ENCODE data around the gene TMC6. TPM values are rescaled to one million over a fixed set of nuclear protein-coding genes. Genes with fewer than 3 reads are reported as not detected.

Gene TMC6
- total and polyA plus RNA-seq, 2 of the 13 experiments (the other 11 are each of a cell fraction or from before 2014, with no cell fraction given): 48.4 to 99.1 TPM

DNA sequence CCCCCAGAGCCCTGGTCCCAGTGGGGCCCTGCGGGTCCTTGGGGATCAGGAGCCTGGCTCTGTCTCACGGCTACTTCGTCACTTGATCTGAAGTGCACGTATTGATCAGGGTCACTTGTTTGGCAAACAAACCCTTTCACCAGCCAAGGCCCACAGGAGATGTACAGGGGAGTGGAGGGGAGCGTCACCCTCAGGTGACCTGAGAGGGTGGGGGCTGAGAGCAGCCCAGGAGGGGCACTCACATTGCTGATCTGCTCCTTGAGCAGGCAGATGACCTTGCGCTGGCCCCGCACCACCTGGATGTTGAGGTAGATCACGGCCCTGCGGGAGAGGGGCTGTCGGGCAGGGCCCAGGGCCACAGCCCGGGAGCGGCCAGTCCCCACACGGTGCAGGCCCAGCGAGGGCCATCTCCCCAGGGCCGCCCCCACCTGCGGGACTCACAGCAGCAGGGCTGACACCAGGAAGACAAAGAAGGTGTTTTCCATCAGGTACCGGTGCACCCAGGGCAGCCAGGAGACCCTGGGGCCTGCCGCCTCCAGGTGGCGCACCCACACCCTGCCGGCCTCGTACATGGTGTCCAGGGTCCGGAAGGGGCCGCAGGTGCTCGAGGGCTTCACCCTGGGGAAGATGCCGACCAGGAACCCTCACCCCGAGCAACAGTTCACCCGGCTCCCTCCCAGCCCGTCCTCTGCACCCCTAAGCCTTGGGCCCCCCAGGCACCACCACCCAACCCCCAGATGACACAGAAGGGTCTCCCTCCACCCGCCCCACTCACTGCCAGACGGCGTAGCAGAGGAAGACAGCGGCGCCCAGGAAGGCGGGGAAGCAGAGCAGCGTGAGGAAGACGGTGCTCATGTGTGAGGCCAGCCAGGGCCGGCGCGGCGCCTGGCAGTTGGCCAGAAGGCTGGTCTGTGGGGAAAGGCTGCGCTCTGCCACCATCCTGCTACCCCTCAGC is 11.3 kb downstream of the TMC6 start (continued):
- TF ChIP-seq ZNF564 (CRISPR knock-in tag; IDR thresholded peaks at IDR 0.05) (no peak), MBNL3 (CRISPR knock-in tag; conservative IDR thresholded peaks at IDR 0.05) (no peak), ZNF556 (CRISPR knock-in tag; IDR thresholded peaks at IDR 0.05; ENCODE audit: borderline replicate concordance) (peak; percentile 76; the same call in 1 of the 2 replicates), KLF9 (CRISPR knock-in tag; IDR thresholded peaks at IDR 0.05; ENCODE audit: low read depth) (no peak), ZNF431 (CRISPR knock-in tag; IDR thresholded peaks at IDR 0.05; ENCODE audit: borderline replicate concordance, low read depth) (no peak), CEBPG (CRISPR knock-in tag; IDR thresholded peaks at IDR 0.05) (no peak), NR2F2 (IDR thresholded peaks at IDR 0.05; ENCODE audit: borderline replicate concordance, low read depth) (no peak), KLF12 (CRISPR knock-in tag; IDR thresholded peaks at IDR 0.05; ENCODE audit: borderline replicate concordance) (no peak), SIN3A (IDR thresholded peaks at IDR 0.05; ENCODE audit: borderline replicate concordance, low read depth, low read length) (no peak), ZBTB20 (CRISPR knock-in tag; IDR thresholded peaks at IDR 0.05; ENCODE audit: borderline replicate concordance, low read depth) (no peak), ZMAT3 (CRISPR knock-in tag; conservative IDR thresholded peaks at IDR 0.05) (no peak), EP300 (IDR thresholded peaks at IDR 0.05; ENCODE audit: low read depth in 2 of 2, low read length in 2 of 2) (no peak), EP300 (CRISPR knock-in tag; IDR thresholded peaks at IDR 0.05; ENCODE audit: borderline replicate concordance) (no peak), RFX1 (IDR thresholded peaks at IDR 0.05) (no peak)
- TF ChIP-seq, protein P1, sequence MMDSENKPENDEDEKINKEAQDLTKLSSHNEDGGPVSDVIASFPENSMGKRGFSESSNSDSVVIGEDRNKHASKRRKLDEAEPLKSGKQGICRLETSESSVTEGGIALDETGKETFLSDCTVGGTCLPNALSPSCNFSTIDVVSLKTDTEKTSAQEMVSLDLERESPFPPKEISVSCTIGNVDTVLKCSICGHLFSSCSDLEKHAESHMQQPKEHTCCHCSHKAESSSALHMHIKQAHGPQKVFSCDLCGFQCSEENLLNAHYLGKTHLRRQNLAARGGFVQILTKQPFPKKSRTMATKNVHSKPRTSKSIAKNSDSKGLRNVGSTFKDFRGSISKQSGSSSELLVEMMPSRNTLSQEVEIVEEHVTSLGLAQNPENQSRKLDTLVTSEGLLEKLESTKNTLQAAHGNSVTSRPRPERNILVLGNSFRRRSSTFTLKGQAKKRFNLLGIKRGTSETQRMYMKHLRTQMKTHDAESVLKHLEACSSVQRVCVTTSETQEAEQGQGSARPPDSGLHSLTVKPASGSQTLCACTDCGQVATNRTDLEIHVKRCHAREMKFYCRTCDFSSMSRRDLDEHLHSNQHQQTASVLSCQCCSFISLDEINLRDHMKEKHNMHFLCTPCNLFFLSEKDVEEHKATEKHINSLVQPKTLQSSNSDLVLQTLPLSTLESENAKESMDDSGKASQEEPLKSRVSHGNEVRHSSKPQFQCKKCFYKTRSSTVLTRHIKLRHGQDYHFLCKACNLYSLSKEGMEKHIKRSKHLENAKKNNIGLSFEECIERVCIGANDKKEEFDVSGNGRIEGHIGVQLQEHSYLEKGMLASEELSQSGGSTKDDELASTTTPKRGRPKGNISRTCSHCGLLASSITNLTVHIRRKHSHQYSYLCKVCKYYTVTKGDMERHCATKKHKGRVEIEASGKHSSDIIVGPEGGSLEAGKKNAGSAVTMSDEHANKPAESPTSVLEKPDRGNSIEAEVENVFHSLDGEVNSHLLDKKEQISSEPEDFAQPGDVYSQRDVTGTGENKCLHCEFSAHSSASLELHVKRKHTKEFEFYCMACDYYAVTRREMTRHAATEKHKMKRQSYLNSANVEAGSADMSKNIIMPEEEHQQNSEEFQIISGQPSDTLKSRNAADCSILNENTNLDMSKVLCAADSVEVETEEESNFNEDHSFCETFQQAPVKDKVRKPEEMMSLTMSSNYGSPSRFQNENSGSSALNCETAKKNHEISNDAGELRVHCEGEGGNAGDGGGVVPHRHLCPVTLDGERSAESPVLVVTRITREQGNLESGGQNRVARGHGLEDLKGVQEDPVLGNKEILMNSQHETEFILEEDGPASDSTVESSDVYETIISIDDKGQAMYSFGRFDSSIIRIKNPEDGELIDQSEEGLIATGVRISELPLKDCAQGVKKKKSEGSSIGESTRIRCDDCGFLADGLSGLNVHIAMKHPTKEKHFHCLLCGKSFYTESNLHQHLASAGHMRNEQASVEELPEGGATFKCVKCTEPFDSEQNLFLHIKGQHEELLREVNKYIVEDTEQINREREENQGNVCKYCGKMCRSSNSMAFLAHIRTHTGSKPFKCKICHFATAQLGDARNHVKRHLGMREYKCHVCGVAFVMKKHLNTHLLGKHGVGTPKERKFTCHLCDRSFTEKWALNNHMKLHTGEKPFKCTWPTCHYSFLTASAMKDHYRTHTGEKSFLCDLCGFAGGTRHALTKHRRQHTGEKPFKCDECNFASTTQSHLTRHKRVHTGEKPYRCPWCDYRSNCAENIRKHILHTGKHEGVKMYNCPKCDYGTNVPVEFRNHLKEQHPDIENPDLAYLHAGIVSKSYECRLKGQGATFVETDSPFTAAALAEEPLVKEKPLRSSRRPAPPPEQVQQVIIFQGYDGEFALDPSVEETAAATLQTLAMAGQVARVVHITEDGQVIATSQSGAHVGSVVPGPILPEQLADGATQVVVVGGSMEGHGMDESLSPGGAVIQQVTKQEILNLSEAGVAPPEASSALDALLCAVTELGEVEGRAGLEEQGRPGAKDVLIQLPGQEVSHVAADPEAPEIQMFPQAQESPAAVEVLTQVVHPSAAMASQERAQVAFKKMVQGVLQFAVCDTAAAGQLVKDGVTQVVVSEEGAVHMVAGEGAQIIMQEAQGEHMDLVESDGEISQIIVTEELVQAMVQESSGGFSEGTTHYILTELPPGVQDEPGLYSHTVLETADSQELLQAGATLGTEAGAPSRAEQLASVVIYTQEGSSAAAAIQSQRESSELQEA (CRISPR knock-in tag; IDR thresholded peaks at IDR 0.05; ENCODE audit: not compliant biosample characterization): peak; percentile 61
- TF ChIP-seq, protein P2, sequence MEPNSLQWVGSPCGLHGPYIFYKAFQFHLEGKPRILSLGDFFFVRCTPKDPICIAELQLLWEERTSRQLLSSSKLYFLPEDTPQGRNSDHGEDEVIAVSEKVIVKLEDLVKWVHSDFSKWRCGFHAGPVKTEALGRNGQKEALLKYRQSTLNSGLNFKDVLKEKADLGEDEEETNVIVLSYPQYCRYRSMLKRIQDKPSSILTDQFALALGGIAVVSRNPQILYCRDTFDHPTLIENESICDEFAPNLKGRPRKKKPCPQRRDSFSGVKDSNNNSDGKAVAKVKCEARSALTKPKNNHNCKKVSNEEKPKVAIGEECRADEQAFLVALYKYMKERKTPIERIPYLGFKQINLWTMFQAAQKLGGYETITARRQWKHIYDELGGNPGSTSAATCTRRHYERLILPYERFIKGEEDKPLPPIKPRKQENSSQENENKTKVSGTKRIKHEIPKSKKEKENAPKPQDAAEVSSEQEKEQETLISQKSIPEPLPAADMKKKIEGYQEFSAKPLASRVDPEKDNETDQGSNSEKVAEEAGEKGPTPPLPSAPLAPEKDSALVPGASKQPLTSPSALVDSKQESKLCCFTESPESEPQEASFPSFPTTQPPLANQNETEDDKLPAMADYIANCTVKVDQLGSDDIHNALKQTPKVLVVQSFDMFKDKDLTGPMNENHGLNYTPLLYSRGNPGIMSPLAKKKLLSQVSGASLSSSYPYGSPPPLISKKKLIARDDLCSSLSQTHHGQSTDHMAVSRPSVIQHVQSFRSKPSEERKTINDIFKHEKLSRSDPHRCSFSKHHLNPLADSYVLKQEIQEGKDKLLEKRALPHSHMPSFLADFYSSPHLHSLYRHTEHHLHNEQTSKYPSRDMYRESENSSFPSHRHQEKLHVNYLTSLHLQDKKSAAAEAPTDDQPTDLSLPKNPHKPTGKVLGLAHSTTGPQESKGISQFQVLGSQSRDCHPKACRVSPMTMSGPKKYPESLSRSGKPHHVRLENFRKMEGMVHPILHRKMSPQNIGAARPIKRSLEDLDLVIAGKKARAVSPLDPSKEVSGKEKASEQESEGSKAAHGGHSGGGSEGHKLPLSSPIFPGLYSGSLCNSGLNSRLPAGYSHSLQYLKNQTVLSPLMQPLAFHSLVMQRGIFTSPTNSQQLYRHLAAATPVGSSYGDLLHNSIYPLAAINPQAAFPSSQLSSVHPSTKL (CRISPR knock-in tag; IDR thresholded peaks at IDR 0.05): no peak

Data from HepG2 (cell line).